ENCODE data around the gene TMEM125. TPM values are rescaled to one million over a fixed set of nuclear protein-coding genes. Genes with fewer than 3 reads are reported as not detected.

Gene TMEM125
- total RNA-seq, 3 donors from 2014 or later: 19.3 to 30.1 TPM; not detected in 1

GRCh38 chr1:43286115-43286514 lies 16.3 kb downstream of the TMEM125 start:
- DNase-seq (ENCODE audit: low spot score in 2 of 2): peak in 1 of 2 donors; percentile 46
- peak overlapping the region in 2 of 3 donors; percentile 61 to 70 for H3K4me3 ChIP-seq
- H3K27ac ChIP-seq: peak overlapping the region; percentile 63 to 76
- no peaks in the 10 kb centered on the region for H3K9me3 ChIP-seq
- TF ChIP-seq POLR2AphosphoS5 (IDR thresholded peaks at IDR 0.05): no peak
- intact Hi-C loops (cut with DNase I; ENCODE audit: low total_unique reads): no loop called here
- no peaks in the 10 kb centered on the region for H3K36me3 ChIP-seq
- H3K27me3 ChIP-seq: no peaks in the 10 kb centered on the region
- no peaks in the 10 kb centered on the region for H3K4me1 ChIP-seq

- Histone ChIP-seq H3K9me3 (no peaks in the 10 kb centered on the region), H3K36me3 (no peaks in the 10 kb centered on the region), H3K27ac (no peak overlapping the region), H3K4me3 (no peak overlapping the region), H3K4me1 (no peaks in the 10 kb centered on the region), H3K27me3 (no peaks in the 10 kb centered on the region)
- intact Hi-C loops (cut with DNase I; ENCODE audit: low total_unique reads): no loop called here
- TF ChIP-seq POLR2AphosphoS5 (IDR thresholded peaks at IDR 0.05) (no peak), POLR2A (IDR thresholded peaks at IDR 0.05) (no peak), CTCF (IDR thresholded peaks at IDR 0.05) (no peak)
- no peak for DNase-seq (ENCODE audit: low spot score in 2 of 2)
These were observed 16.8 kb downstream of the TMEM125 start for GRCh38 chr1:43286533-43286932.

GRCh38 chr1:43288058-43288784 lies 18.4 kb downstream of the TMEM125 start:
- no peaks in the 10 kb centered on the region for H3K9me3 ChIP-seq
- H3K27me3 ChIP-seq: no peaks in the 10 kb centered on the region
- H3K36me3 ChIP-seq: no peaks in the 10 kb centered on the region
- no peak overlapping the region for H3K27ac ChIP-seq
- TF ChIP-seq POLR2AphosphoS5 (IDR thresholded peaks at IDR 0.05) (no peak), POLR2A (IDR thresholded peaks at IDR 0.05) (no peak), CTCF (IDR thresholded peaks at IDR 0.05) (no peak)
- DNase-seq (ENCODE audit: low spot score in 2 of 2): no peak
- intact Hi-C loops (cut with DNase I; ENCODE audit: low total_unique reads): no loop called here
- no peaks in the 10 kb centered on the region for H3K4me1 ChIP-seq
- H3K4me3 ChIP-seq: no peak overlapping the region

GRCh38 chr1:43288785-43289706 lies 19.3 kb downstream of the TMEM125 start:
- TF ChIP-seq POLR2AphosphoS5 (IDR thresholded peaks at IDR 0.05) (no peak), CTCF (IDR thresholded peaks at IDR 0.05) (no peak), POLR2A (IDR thresholded peaks at IDR 0.05) (no peak)
- Histone ChIP-seq H3K27ac (no peak overlapping the region), H3K4me3 (no peak overlapping the region), H3K36me3 (no peaks in the 10 kb centered on the region), H3K27me3 (no peaks in the 10 kb centered on the region), H3K4me1 (peaks cover 0 to 3% of the 10 kb centered on the region in 2 donors), H3K9me3 (no peaks in the 10 kb centered on the region)
- no peak for DNase-seq (ENCODE audit: low spot score in 2 of 2)
- intact Hi-C loops (cut with DNase I; ENCODE audit: low total_unique reads): no loop called here

- no peaks in the 10 kb centered on the region for H3K9me3 ChIP-seq
- no peaks in the 10 kb centered on the region for H3K27me3 ChIP-seq
- peaks cover 5 to 15% of the 10 kb centered on the region in 2 donors for H3K4me1 ChIP-seq
- no peak overlapping the region for H3K27ac ChIP-seq
- intact Hi-C loops (cut with DNase I; ENCODE audit: low total_unique reads): no loop called here
- no peaks in the 10 kb centered on the region for H3K36me3 ChIP-seq
- TF ChIP-seq CTCF (IDR thresholded peaks at IDR 0.05) (no peak), POLR2AphosphoS5 (IDR thresholded peaks at IDR 0.05) (no peak), POLR2A (IDR thresholded peaks at IDR 0.05) (no peak)
- no peak for DNase-seq (ENCODE audit: low spot score in 2 of 2)
- H3K4me3 ChIP-seq: no peak overlapping the region
These were observed 22.4 kb downstream of the TMEM125 start for GRCh38 chr1:43292216-43292615.

Measured in breast epithelium (tissue), 4 donors.